ENCODE measurements around the gene JADE2. TPM values are rescaled to one million over a fixed set of nuclear protein-coding genes. Genes with fewer than 3 reads are reported as not detected.

The JADE2 gene
- total RNA-seq, 4 donors from 2014 or later = 51.7 to 116 (median 76.6) TPM

DNA sequence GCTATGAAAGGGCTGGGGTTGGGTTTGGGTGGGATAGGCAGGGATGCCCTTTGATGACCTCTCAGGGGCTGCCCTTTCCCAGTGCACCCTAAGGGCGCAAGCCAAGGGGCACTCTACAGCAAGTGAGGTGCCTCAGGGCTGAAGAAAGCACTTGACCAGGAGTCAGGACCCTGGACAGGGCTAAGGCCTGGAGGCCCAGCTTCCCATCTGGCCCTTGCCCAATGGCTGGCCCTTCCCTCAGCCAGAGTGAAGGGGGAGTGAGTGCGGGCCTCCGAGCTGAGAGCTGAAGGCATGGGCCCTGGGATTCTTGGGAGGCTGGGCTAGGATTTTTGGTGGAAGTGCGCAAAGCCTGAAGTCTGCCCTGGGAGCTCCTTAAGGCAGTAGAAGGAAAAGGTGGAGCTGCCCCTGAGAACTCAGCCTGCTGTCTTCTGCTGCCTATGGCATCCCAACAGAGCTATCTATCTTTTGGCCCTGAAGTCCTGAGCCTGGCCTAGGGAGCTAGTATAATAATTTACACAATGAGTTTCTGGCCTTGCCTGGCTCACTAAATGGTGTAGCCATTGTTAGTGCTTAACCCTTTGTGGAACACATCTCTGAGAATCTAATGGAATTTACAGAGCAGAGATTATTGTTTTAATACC is 16.4 kb downstream of the JADE2 start:
- H3K27ac ChIP-seq = no peak overlapping the region
- peak; percentile 41 to 69 for DNase-seq
- peaks cover 5 to 17% of the 10 kb centered on the region in 2 donors for H3K4me1 ChIP-seq
- 66 to 68% methylated on average over 4 of the region's 4 CpGs for WGBS, 2 donors
- no peak for TF ChIP-seq POLR2A (IDR thresholded peaks at IDR 0.05)
- H3K27me3 ChIP-seq = no peaks in the 10 kb centered on the region
- peaks cover 47 to 48% of the 10 kb centered on the region in 2 donors for H3K36me3 ChIP-seq
- H3K4me3 ChIP-seq (replicated peaks in 1 of 3) = no peak overlapping the region
- H3K9me3 ChIP-seq = no peaks in the 10 kb centered on the region
- intact Hi-C loops (cut with DNase I) = no loop called here

GRCh38 chr5:134543820-134544614 is 18.5 kb downstream of the JADE2 start:
- peaks cover 14 to 38% of the 10 kb centered on the region in 2 donors for H3K4me1 ChIP-seq
- H3K4me3 ChIP-seq (replicated peaks in 1 of 3) = no peak overlapping the region
- no peaks in the 10 kb centered on the region for H3K9me3 ChIP-seq
- no peak for DNase-seq
- 72 to 83% methylated on average over 10 to 11 of the region's 11 CpGs for WGBS, 2 donors
- intact Hi-C loops (cut with DNase I) = no loop called here
- peak overlapping the region in 2 of 3 donors; percentile 27 to 60 for H3K27ac ChIP-seq
- H3K36me3 ChIP-seq = peaks cover 29 to 35% of the 10 kb centered on the region in 2 donors
- no peak for TF ChIP-seq CTCF (IDR thresholded peaks at IDR 0.05)
- TF ChIP-seq POLR2A (IDR thresholded peaks at IDR 0.05) = no peak
- no peaks in the 10 kb centered on the region for H3K27me3 ChIP-seq

GRCh38 chr5:134545070-134545868 is 19.8 kb downstream of the JADE2 start:
- Histone ChIP-seq H3K4me1 (peaks cover 25 to 51% of the 10 kb centered on the region in 2 donors), H3K36me3 (peaks cover 19 to 28% of the 10 kb centered on the region in 2 donors), H3K27ac (peak overlapping the region in 2 of 3 donors; percentile 32 to 60), H3K9me3 (no peaks in the 10 kb centered on the region), H3K4me3 (replicated peaks in 1 of 3) (no peak overlapping the region), H3K27me3 (no peaks in the 10 kb centered on the region)
- intact Hi-C loops (cut with DNase I) = no loop called here
- DNase-seq = peak in 1 of 2 donors; percentile 22
- no peak for TF ChIP-seq CTCF (IDR thresholded peaks at IDR 0.05)
- 69 to 70% methylated on average over 10 of the region's 10 CpGs for WGBS, 2 donors

- Histone ChIP-seq H3K27ac (peak overlapping the region in 1 of 3 donors; percentile 97), H3K9me3 (no peaks in the 10 kb centered on the region), H3K4me1 (peaks cover 40 to 63% of the 10 kb centered on the region in 2 donors), H3K27me3 (no peaks in the 10 kb centered on the region), H3K4me3 (replicated peaks in 1 of 3) (no peak overlapping the region), H3K36me3 (peaks cover 9 to 18% of the 10 kb centered on the region in 2 donors)
- intact Hi-C loops (cut with DNase I) = no loop called here
- DNase-seq = no peak
- TF ChIP-seq CTCF (IDR thresholded peaks at IDR 0.05) = no peak
- no peak for TF ChIP-seq POLR2A (IDR thresholded peaks at IDR 0.05)
- 83 to 86% methylated on average over 2 of the region's 2 CpGs for WGBS, 2 donors
These were observed 21.6 kb downstream of the JADE2 start for GRCh38 chr5:134547066-134547465.

- Histone ChIP-seq H3K27ac (peak overlapping the region; percentile 4 to 97 (median 27)), H3K9me3 (no peaks in the 10 kb centered on the region), H3K4me3 (replicated peaks in 1 of 3) (no peak overlapping the region), H3K4me1 (peaks cover 45 to 68% of the 10 kb centered on the region in 2 donors), H3K27me3 (no peaks in the 10 kb centered on the region), H3K36me3 (peaks cover 9 to 18% of the 10 kb centered on the region in 2 donors)
- peak; percentile 66 to 76 for DNase-seq
- TF ChIP-seq CTCF (IDR thresholded peaks at IDR 0.05) (no peak), POLR2A (IDR thresholded peaks at IDR 0.05) (peak in 1 of 2 donors; percentile 11)
- intact Hi-C loops (cut with DNase I) = no loop called here
- 37 to 65% methylated on average over 2 of the region's 2 CpGs for WGBS, 2 donors
These were observed 22.1 kb downstream of the JADE2 start for GRCh38 chr5:134547579-134547978.
